HG02973 (cell line): ENCODE results near the gene ARHGEF12.

Experiments
- ATAC-seq: cut with Tn5 transposase; IDR thresholded peaks from one replicate; pipeline ENCODE4 v1.9.1; 2021; ENCODE audit warnings: moderate library complexity; ENCODE audit not compliant: unreplicated experiment

ARHGEF12 gene

DNA sequence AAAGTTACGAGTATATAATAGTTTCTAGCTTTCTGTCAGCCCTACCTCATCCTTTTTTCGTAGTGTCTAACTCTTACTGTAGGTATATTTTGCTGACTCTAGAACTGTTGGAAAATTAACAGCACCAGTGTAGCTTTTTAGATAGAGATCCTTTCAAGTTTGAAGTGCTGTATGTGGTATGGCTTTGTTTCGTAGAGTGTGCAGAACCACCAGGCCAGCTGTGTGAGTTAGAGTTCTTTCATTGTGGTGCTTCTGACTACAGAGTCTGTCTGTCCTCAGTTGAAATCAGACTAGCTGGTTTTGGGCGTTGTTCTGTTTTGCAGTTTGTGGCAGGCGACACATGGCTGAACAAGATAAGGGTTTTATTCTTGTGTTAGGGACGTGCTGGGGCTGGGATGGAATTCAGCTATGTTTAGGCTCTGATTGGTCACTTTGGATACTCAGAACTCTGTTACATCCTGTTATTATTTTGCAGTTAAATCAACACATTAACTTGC is 3.2 kb downstream of the ARHGEF12 start:
- ATAC-seq = no peak

DNA sequence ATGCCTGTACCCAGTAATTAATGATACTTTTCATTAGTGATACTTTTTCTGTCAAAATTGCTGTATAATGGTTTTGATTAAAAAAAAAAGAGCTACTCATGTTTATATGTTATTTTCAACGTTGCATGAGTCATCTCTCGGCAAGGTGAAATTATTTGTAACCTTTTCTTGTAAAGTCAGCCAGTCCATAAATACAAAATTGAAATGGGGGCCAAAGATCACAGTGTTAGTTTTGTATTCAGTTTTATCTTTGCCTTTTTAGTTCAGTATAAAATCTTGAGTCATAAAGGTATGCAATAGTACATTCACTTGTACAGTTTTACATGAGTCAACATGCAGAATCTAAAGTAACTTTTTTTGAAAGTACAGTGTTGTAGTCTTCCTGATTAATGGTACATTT is 4.3 kb downstream of the ARHGEF12 start:
- ATAC-seq = no peak

DNA sequence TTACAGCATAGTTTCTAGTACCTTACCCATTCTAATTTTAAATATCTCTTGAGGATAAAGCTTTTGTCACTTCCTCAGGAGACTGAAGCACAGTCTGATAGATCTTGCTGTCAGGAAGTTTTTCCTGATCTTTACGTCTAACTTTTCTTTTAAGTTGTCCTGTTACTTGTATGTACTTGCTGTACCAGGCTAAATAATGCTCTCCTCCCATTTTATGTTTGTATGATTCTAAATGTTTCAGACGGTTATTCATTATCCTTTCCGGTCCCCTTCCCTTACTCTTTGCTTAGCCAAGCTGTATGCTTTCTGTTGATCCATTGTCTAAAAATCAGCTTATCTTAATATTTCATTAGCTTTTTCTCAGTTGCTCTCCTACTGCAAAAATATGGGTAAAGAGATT is 6.0 kb downstream of the ARHGEF12 start:
- ATAC-seq = no peak

DNA sequence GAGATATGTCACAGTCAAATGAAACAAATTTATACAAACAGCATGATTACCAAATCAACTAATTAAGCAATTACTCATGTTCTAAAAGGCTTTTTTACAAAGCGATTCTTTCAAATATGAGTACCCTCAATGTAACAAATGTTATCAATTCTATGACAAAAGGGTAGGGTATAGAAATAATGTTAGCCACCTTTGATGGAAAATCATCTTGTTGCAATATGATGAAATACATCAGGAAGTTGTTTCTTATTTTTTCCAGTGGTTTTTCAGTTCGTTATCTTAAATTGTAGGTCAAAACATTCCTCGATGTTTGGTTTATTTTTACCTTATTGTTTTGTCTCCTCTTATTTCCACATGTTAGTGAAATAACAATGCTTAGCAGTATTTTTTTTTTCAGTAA is 6.5 kb downstream of the ARHGEF12 start:
- no peak for ATAC-seq

DNA sequence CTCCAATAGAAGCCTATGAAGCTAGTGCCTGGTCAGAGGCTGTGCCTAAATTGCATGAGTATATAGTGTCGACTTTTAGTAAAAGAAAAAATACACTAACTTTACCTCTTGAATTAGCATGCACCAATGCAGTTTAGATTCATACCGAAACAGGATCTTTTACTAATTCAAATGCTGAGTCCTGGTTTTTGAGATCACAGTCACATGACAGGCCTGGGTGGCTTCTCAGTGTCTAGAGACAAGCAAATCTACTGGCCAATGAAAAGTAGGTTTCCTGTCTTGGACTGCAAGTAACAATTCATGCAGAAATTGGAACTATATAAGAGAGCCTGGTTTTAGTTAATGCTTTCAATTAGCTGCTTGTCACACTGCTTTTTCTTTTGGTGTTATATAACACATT is 7.2 kb downstream of the ARHGEF12 start:
- ATAC-seq = no peak

DNA sequence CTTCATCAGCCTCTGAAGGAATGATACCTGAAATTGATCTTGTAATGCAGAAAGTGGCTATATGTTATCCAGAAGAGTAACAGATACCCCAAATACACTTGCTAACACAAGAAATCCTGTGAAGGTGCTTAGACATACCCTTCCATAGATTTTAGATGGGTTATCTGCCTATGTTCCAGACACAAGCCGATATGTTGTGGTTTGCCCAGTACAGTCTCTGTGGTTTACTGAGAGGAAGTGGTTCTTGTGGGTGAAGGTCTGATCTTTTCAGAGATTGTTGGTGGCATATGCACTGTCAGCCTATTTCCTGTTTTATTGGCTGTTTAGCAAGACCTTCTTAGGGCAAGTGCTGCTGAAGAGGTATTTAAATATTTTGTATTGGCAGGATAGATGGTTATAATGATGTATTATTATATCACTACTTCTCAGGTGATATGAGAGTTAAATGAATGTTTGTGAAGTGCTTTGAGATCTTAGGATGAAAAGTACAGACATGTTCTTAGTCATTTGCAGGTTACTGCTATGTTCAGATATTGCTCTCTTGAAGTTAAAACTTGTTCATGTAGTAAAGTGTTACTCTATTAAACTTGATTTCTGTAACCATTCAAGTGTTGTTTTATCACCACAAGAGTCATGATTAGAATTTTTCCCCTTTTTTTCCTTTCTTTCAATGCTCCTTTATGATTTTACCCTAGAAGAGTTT is 8.2 kb downstream of the ARHGEF12 start:
- ATAC-seq = peak; percentile 81

DNA sequence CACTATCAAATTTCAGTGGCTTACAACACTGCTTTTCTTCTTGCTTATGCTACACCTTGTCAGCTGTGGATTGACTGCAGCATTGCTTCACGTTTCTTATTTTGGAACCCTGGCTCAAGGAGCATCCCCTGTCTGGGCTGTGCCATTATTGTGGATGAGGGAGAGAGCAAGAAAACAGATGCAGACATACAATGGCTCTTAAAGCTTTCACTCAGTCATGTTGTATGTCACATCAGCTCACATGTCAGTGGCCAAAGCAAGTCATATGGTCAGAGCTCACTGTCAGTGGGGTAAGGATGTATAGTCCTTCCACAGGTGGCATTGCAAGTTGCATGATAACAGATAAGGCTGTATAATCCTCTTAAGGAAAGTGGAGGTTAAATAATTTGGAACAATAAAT is 10.0 kb downstream of the ARHGEF12 start:
- ATAC-seq = no peak

DNA sequence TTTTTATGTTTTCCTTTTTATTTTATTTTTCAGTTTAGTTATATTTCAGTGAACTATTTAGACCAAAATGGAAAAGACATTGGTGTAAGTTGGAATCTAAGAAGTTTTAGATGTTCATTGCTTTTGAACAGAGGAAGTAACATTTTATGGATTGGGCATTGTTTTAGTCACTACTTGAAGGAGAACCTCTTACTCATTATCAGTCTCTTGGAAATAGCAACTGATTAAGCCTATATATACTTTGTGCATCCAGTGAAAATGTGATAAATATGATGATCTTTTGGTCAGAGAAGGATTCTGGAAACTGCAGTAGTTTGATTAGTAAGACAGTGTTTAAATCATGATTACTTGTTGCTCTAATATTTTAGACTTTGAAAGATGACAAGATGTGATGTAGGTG is 14.4 kb downstream of the ARHGEF12 start:
- no peak for ATAC-seq

DNA sequence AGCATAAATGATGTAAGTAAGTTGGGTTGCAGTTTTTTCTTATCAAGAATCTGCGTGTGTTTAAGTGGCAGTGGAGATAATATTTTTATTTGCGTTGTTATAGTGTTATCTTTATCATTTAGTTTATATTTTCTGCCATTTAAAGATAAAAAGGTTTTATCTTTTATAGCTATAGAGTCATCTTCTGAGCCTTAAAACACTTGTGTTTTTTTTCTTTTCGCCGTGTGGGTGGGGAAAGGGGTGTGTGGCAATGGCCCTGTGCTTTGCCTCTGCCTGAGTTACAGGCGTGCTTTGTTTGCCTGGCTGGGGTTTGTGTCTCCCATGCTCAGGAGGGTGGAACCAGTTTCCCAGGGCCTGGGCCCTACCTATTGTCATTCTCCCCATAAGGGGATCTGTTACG is 16.2 kb downstream of the ARHGEF12 start:
- no peak for ATAC-seq

DNA sequence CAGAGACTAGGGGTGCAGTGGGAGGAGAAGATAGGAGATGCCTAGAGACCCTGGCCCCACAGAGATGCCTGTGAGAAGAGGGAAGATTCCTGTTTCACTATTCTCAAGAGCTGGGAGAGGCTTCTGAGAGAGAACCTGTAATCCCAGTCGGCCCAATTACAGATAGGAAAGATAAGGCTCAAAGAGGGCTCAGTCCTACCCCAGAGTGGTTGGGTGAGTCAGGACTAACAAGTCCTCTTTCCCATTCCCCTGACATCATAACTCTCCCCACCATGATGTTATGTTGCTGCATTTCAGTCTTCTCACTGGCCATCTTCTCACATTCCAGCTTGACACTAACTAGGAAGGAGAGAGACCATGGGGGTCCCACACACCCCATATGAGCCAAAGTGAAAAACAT is 17.9 kb downstream of the ARHGEF12 start:
- ATAC-seq = no peak

DNA sequence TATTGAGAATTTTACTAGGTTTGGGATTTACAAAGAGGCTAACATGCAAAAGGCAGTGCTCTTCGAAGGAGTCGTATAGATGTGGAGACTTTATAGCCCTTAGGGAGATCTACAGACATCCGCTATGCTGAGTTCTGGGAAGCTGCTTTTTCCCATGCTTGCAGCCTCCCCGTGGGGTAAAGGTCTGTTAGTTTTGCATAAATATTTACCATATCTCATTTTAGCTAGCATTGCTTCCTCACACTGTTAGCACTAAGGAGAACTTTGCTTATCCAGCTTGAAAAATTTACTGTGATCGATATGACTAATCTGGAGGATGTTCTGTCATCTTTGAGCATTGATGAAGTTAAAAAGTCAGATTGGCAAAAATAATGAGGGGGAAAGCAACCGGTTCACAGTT is 18.6 kb downstream of the ARHGEF12 start:
- ATAC-seq = no peak

DNA sequence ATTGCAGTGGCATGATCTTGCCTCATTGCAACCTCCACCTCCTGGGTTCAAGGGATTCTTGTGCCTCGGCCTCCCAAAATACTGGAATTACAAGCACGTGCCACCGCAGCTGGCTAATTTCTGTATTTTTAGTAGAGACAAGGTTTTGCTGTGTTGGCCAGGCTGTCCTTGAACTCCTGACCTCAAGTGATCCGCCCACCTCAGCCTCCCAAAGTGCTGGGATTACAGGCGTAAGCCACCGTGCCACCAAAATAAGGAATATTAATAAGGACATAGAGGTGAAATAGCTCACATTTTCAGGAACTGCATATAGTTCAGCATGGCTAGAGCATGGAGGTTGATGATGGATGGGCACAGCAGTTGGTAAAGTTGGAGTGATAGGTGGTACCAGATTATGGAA is 21.4 kb downstream of the ARHGEF12 start:
- no peak for ATAC-seq

DNA sequence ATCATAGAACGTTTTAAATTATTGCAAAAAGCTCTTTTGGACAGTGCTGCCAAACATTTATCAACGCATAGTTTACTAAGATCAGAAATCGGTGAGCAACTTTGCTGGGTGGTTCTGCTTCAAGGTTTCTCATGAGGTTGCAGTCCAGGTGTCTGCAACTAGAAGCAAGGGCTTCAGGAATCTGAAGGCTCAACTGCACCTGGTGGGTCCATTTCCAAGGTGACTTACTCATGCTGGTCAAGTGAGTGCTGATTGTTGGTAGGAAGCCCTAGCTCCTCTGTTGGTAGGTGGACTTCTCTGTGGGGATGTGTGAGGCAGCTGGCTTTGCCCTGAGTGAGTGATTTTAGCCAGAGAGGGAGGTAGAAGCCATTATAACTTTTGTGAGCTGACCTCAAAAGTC is 22.5 kb downstream of the ARHGEF12 start:
- ATAC-seq = no peak

DNA sequence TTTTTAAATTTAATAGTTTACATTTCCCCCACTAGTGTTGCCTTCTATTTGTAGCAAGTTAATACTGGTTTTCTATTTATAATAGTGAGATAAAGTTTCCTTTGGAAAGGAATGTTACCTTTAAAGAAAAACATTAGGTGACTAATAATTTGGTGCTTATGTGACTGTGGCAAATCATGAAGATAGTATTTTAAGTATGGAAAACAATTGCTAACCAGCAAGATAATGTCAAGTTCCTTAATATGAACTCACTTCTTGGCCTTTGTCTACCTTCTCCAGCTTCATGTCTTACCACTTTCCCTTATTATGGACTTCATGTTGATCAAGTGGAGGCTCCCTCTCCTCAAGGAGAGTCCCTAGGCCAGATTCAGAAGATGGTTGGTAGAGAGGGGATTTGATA is 27.2 kb downstream of the ARHGEF12 start:
- ATAC-seq = no peak

DNA sequence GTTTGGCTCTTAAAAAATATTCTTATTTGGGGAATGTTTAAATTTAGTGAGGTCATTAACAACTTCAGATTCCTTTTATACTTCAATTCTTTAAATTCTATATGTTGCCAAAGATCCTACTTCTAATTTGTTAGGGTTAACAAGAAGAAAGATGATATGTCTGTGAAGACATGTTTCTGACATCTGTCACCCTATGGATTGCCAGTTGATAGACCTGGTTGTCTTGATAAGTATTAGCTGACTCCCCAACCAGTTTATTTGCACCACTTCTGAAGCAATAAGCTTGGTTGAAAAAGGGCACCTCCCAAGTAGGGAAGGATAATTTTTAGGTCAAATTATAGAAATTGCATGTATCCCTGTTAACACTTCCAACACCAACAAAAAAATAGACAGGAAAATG is 29.3 kb downstream of the ARHGEF12 start:
- no peak for ATAC-seq

DNA sequence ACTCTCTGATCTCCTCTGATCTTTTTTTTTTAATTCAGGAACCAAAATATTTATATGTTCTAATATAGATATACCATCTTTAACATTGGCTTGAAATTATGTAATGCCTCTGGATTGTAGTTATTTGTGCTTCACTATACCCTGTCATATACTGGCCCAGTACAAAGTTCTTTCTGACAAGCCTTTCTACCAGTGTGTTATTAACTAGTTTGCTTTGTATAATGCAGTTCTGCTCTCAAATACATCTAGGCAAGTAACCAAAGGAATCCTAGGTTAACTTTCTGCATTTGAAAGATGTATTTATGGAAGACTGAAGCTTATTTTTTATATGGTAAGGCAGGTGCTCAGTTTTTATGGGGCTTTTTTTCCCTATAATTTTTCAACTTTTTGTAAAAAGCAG is 36.1 kb downstream of the ARHGEF12 start:
- ATAC-seq = no peak

DNA sequence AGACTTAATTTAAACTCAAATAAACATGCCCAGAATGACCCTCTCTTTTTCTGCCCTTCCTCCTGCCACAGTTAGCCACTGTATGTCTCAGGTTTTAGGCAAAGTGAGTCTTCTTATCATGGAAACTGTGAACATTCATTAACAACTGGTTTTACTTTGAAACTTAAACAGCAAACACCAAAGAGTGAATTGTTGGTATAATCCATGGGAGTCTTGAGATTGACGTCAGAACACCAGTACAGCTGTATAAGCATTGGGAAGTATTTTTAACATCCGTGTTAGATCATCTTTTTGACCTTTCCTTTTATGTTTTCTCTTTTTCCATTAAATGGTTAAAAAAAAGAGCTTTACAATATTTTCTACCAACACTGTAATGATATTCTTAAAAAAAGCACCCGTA is 38.9 kb downstream of the ARHGEF12 start:
- no peak for ATAC-seq

DNA sequence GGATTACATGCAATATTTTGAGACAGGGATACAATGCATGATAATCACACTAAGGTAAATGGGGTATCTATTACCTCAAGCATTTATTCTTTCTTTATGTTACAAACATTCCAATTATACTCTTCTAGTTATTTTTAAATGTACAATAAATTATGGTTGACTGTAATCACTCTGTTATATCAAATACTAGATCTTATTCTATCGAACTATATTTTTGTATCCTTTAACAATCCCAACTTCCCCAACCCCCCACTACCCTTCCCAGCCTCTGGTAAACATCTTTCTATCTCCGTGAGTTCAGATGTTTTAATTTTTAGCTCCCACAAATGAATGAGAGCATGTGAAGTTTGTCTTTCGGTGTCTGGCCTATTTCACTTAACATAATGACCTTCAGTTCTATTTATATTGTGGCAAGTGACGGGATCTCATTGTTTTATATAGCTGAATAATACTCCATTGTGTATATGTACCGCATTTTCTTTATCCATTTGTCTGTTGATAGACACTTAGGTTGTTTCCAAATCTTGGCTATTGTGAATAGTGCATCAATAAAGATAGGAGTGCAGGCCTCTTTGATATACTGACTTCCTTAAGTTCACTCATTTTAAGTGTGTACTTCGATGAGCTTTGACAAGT is 40.5 kb downstream of the ARHGEF12 start:
- no peak for ATAC-seq

DNA sequence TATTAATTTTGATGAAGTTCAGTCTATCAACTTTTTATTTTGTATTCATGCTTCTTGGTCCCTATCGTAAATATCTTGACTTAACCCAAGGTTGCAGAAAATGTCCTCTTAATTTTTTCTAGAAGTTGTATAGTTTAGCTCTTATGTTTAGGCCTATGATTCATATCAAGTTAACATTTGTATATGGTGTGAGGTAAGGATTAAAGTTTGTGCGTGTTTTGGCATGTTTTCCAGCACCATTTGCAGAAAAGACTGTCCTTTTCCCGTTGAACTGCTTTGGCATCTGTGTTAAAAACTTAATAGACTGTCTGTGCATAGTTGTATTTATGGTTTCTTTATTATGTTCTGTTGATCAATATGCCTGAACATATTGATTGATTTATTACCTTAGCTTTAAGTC is 42.3 kb downstream of the ARHGEF12 start:
- no peak for ATAC-seq

DNA sequence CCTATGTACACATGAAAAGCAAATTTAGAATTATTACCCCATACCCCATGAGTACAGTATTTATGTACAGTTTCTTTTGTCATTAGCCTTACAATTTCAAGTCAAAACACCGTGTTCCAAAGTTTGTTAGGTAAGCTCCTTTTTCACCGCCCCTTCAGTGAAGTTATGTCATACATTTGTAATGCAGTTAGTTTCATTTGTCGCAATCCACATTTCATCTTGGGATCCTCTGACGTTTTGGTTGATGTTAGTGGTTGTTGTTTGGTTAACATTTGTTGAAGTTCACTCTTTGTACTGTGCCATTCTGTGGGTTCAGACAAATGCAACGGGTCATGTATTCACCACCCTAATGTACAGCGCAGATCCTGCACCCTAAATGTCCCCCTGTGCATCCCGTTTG is 45.2 kb downstream of the ARHGEF12 start:
- ATAC-seq = no peak

DNA sequence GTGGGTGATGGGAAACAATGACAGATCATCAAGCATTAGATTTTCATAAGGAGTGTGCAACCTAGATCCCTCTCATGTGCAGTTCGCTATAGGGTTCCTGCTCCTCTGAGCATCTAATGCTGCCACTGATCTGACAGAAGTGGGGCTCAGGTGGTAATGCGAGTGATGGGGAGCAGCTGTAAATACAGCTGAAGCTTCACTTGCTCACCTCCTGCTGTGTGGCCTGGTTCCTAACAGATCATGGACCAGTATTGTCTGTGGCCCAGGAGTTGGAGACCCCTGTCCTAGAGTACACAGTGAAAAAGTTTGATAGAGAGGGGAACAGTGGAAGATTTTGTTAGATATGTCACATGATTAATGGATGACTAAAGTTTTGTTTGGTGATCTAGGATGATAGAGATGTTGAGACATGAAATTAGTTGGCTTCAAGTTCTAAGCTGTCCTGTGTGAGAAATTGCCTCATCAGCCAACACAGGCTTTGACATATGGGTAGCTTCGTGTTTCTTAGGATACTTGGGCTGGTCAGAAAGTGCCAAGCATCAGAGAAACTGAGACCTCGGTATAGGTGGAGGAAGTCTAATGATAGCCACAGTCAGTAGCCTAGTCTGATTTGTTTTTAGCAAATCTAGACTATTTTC is 47.4 kb downstream of the ARHGEF12 start:
- no peak for ATAC-seq

DNA sequence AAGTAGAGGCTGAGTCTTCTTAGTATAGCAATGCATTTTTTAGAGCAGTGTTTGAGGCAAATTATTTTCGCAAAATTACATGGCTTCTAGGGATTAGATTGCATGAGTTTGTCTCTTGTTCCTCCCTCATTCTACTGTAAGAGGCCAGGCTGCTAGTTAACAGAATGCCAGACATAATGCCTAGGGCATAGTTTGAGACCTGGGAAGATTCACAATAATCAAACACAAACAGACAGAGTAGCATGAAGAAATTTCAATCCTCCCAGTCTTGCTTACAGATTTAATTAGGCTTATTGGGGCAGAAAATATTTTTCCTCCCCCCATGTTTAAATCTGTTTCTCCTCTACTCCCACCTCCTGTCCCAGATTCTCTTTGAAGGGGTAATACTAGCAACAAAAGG is 48.3 kb downstream of the ARHGEF12 start:
- ATAC-seq = no peak
